GM23248 (cell line): ENCODE results near the gene SMYD4.

Experiments
- EZH2 ChIP-seq: fragments of 200-600 bp; sonication (generic); IDR thresholded peaks from 2 replicates; pipeline ENCODE4 v1.6.1; 2018; ENCODE audit warnings: antibody characterized with exemption, mild to moderate bottlenecking; ENCODE audit not compliant: insufficient read depth, poor library complexity, severe bottlenecking
- EZH2phosphoT487 ChIP-seq: fragments of 200-600 bp; sonication (generic); IDR thresholded peaks from 2 replicates; pipeline ENCODE4 v1.6.1; 2018; ENCODE audit warnings: antibody characterized with exemption, moderate library complexity, mild to moderate bottlenecking, low read depth; ENCODE audit not compliant: insufficient read depth

DNA sequence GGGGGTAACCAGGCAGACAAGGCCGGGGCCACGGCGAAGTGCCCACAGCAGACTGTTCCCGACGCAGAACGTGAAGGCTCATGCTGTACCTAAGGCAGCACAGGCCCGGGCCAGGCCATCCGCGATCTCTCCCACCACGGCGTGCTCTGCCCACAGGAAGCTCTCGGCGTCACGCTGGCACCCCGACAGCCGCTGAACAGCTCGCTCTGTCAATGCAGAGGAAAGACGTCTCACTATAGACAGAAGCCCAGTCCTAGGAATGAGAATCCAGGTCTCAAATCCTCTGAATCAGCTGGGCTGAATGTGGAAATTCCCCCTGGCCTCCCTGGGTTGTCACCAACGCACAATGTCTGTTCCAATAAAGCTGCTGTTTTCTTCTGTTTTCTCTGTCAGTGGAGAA, 46.4 kb downstream of the SMYD4 start:
- TF ChIP-seq EZH2 (no peak), EZH2phosphoT487 (no peak)
